Neural crest cell (in vitro differentiated cells): Measurements from ENCODE around the gene CXCL16. TPM values are rescaled to one million over a fixed set of nuclear protein-coding genes. Genes with fewer than 3 reads are reported as not detected.

Experiments
- DNase-seq: peaks from one replicate; pipeline ENCODE4 v3.0.0; 2021; ENCODE audit warnings: low read depth, mixed read lengths, low spot score
- H3K27ac Mint-ChIP-seq: one replicate; pipeline ENCODE4 v1.8.0; 2021; ENCODE audit warnings: mild to moderate bottlenecking, mixed read lengths; ENCODE audit not compliant: unreplicated experiment
- H3K27me3 Mint-ChIP-seq: 2 replicates; pipeline ENCODE4 v1.8.0; 2021; ENCODE audit warnings: low read depth, mild to moderate bottlenecking, mixed read lengths
- H3K36me3 Mint-ChIP-seq: 2 replicates; pipeline ENCODE4 v1.8.0; 2021; ENCODE audit warnings: low read depth, mild to moderate bottlenecking, mixed read lengths
- H3K4me1 Mint-ChIP-seq: 2 replicates; pipeline ENCODE4 v1.8.0; 2021; ENCODE audit warnings: mixed read lengths
- H3K4me3 Mint-ChIP-seq: one replicate; pipeline ENCODE4 v1.8.0; 2021; ENCODE audit warnings: mild to moderate bottlenecking, mixed read lengths
- H3K9me3 Mint-ChIP-seq: 2 replicates; pipeline ENCODE4 v1.8.0; 2021; ENCODE audit warnings: mixed read lengths
- total RNA-seq: library from RNA; stranded (reverse); gene quantifications from 2 replicates; pipeline ENCODE4 v1.2.1, GENCODE V29; 2021
- TF ChIP-seq, protein P1 (sequence below): fragments of 200-600 bp; sonication (generic); conservative IDR thresholded peaks from 2 replicates; pipeline ENCODE4 v1.5.0; 2021; ENCODE audit warnings: antibody characterized with exemption, mild to moderate bottlenecking

CXCL16 gene
- total RNA-seq, 1 donor from 2014 or later: not detected

DNA sequence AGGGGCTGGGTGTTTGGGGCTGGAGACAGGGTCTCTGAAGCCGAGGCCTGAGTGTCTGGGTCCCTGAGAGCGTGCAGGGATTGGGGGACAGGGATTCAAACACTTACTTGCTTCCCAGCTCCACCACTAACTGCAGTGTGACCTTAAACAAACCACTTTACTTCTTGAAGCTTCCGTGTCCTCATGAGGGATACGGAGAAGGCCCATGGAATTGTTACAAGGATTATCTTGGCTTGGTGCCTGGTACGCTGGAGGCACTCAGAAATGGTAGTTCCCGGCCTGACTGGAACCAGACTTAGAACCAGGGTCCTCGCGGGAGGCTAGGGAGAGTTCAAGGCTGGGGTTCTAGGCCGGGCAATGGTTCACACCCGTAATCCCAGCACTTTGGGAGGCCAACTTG is 2.9 kb upstream of the CXCL16 start:
- no peak for DNase-seq
- Mint-ChIP-seq H3K27me3 (peaks cover 92% of the 10 kb centered on the region), H3K9me3 (no peaks in the 10 kb centered on the region), H3K36me3 (no peaks in the 10 kb centered on the region), H3K4me1 (peaks cover 21% of the 10 kb centered on the region), H3K4me3 (no peak overlapping the region), H3K27ac (no peak overlapping the region)
- TF ChIP-seq, protein P1, sequence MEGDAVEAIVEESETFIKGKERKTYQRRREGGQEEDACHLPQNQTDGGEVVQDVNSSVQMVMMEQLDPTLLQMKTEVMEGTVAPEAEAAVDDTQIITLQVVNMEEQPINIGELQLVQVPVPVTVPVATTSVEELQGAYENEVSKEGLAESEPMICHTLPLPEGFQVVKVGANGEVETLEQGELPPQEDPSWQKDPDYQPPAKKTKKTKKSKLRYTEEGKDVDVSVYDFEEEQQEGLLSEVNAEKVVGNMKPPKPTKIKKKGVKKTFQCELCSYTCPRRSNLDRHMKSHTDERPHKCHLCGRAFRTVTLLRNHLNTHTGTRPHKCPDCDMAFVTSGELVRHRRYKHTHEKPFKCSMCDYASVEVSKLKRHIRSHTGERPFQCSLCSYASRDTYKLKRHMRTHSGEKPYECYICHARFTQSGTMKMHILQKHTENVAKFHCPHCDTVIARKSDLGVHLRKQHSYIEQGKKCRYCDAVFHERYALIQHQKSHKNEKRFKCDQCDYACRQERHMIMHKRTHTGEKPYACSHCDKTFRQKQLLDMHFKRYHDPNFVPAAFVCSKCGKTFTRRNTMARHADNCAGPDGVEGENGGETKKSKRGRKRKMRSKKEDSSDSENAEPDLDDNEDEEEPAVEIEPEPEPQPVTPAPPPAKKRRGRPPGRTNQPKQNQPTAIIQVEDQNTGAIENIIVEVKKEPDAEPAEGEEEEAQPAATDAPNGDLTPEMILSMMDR: no peak

DNA sequence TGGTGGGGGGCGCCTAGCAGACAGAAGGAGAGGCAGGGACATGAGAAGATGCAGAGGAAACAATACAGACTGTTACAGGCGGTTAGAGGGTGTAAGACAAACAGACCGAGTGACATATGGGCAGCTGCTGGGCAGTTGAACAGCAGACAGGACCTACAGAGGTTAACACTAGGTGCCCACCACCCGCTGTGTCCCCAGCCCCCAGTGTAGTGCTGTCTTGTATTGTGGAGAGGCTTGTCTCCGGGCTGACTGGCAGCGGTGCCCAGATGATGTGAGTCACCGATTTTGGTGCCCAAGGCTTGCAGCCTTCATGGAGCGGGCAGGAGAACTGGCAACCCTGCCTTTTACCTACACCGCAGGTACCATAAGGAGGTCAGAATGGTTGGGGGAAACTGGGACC is 2.4 kb upstream of the CXCL16 start:
- TF ChIP-seq, protein P1: no peak
- H3K36me3 Mint-ChIP-seq: no peaks in the 10 kb centered on the region
- H3K4me3 Mint-ChIP-seq: no peak overlapping the region
- no peaks in the 10 kb centered on the region for H3K9me3 Mint-ChIP-seq
- DNase-seq: no peak
- peaks cover 21% of the 10 kb centered on the region for H3K4me1 Mint-ChIP-seq
- H3K27me3 Mint-ChIP-seq: peaks cover 92% of the 10 kb centered on the region
- H3K27ac Mint-ChIP-seq: no peak overlapping the region

DNA sequence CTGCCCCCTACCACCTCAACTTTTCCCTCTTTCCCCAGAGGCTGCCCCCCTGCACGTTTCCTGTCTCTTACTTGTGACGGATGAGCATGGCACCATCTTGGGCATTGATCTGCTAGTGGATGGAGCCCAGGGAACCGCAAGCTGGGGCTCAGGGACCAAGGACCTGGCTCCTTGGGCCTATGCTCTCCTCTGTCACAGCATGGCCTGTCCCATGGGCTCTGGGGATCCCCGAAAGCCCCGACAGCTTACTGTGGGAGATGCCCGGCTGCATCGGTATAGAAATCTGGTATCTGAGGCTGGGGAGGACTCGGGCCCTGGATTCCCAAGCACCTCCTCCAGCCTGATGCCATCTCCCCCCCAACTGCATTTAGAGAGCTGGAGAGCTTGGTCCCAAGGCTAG is 1.8 kb upstream of the CXCL16 start:
- Mint-ChIP-seq H3K4me3 (peak overlapping the region; percentile 42), H3K27me3 (peaks cover 92% of the 10 kb centered on the region), H3K27ac (no peak overlapping the region), H3K9me3 (no peaks in the 10 kb centered on the region), H3K36me3 (no peaks in the 10 kb centered on the region), H3K4me1 (peaks cover 20% of the 10 kb centered on the region)
- TF ChIP-seq, protein P1: no peak
- DNase-seq: no peak

DNA sequence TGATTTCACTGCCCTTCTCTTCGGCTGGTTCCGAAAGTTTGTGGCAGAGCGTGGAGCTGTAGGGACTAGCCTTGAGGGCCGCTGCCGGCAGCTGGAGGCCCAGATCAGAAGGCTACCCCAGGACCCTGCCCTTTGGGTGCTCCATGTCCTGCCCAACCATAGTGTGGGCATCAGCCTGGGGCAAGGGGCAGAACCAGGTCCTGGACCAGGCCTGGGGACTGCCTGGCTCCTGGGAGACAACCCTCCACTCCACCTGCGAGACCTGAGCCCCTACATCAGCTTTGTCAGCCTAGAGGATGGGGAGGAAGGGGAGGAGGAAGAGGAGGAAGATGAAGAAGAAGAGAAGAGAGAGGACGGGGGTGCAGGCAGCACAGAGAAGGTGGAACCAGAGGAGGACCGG is 856 bp upstream of the CXCL16 start:
- H3K27me3 Mint-ChIP-seq: peaks cover 94% of the 10 kb centered on the region

DNA sequence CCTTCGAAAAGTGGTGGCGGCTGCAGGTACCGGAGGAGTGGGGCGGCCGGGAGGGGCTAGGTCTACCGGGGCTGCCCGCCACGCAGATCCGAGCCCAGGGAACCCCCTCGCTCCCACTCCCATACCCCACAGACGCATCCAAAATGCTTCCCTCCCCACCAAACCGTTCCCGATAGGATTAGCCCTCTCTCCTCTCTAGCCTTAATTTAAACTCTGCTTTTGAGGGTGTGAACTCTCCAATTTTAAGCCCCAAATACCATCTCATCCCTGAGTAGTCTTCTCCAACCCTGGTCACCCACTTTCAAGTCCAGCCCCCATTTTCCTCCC is 260 bp upstream of the CXCL16 start:
- Mint-ChIP-seq H3K4me1 (peaks cover 13% of the 10 kb centered on the region), H3K27me3 (peaks cover 95% of the 10 kb centered on the region), H3K9me3 (no peaks in the 10 kb centered on the region), H3K36me3 (no peaks in the 10 kb centered on the region), H3K27ac (no peak overlapping the region), H3K4me3 (peak overlapping the region; percentile 85)
- DNase-seq: no peak
- TF ChIP-seq, protein P1: no peak

More for the DNA sequence above, 856 bp upstream of the CXCL16 start:
- no peaks in the 10 kb centered on the region for H3K36me3 Mint-ChIP-seq
- H3K27ac Mint-ChIP-seq: no peak overlapping the region
- no peak for DNase-seq
- TF ChIP-seq, protein P1: no peak
- H3K4me1 Mint-ChIP-seq: peaks cover 17% of the 10 kb centered on the region
- peak overlapping the region; percentile 85 for H3K4me3 Mint-ChIP-seq
- H3K9me3 Mint-ChIP-seq: no peaks in the 10 kb centered on the region
